Measurements from ENCODE around the gene GPHA2. TPM values are rescaled to one million over a fixed set of nuclear protein-coding genes. Genes with fewer than 3 reads are reported as not detected.
"Not testable (repeated sequence)": the region's sequence is repeated elsewhere in the genome, so short reads cannot be mapped to it uniquely, and the experiment has no call there.

Gene GPHA2
- total RNA-seq = 0.25 TPM

GRCh38 chr11:64935359-64936081 is at the start of gene GPHA2:
TSS of gene GPHA2 (minus strand) at chr11:64935893. CDS start at chr11:64935460, 433 bp downstream.
- no peak for DNase-seq (ENCODE audit: low spot score)
- ATAC-seq = no peak

DNA sequence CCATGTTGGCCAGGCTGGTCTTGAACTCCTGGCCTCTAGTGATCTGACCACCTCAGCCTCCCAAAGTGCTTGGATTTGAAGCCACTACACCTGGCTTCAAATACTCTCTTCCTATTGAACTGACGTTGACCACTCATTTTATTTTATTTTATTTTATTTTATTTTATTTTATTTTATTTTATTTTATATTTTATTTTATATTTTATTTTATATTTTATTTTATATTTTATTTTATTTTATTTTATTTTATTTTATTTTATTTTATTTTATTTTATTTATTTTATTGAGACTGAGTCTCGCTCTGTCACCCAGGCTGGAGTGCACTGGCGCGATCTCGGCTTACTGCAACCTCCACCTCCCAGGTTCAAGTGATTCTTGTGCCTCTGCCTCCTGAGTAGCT is 47.6 kb upstream of the GPHA2 start:
- not testable (repeated sequence) for ATAC-seq; DNase-seq (ENCODE audit: low spot score)

- no peak for ATAC-seq
- no peak for DNase-seq (ENCODE audit: low spot score)
Observed at GRCh38 chr11:64976651-64977050, 41.0 kb upstream of the GPHA2 start.

- ATAC-seq (no peak), DNase-seq (ENCODE audit: low spot score) (no peak)
Observed at GRCh38 chr11:64974124-64974523, 38.4 kb upstream of the GPHA2 start.

DNA sequence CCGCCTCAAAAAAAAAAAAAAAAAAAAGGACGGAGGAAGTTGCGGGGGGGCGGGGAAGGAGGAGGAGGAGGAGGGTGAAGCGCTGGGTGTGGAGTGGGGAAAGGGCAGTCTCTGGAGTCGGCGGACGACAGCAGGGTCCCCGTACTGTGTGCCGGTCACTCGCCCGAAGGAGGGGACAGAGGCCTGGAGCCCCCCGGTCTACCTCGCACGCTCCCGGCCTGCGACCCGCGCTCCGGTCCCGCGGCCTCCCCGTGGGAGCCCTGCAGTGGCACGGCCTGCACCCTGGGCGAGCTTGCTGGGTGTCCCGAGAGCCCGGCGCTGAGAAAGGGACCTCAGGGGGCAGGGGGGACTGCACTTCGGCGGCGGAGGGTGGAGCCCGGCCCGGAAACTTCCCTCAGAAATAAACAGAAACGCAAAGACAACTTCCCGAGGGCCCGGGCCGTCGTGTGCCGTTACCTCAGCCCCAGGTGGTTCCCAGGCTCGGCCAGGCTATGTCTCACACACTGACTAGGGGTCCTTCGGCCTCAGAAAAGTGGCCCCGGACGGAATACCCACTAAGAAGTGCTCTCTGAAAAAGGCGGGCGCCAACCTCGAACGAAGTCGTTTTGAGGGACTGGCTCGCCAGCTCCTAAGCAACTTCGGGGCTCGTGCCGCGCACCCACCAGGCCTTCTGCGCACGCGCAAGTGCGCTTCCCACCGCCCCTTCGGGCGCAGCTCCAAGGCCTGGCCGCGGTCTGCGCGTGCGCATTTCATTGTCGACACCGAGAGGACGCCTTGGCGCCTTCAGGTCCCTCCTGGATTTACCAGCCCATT is 35.9 kb upstream of the GPHA2 start, which contains the start of gene MAJIN:
TSS of gene MAJIN (minus strand) at position 688 of the 813 bp plus-strand sequence. CDS start 12,703 bp downstream, outside the sequence.
- DNase-seq (ENCODE audit: low spot score) (peak; percentile 86), ATAC-seq (peak; percentile 89)

GRCh38 chr11:64970731-64971151 is 35.0 kb upstream of the GPHA2 start:
- ATAC-seq = no peak
- DNase-seq (ENCODE audit: low spot score) = no peak

DNA sequence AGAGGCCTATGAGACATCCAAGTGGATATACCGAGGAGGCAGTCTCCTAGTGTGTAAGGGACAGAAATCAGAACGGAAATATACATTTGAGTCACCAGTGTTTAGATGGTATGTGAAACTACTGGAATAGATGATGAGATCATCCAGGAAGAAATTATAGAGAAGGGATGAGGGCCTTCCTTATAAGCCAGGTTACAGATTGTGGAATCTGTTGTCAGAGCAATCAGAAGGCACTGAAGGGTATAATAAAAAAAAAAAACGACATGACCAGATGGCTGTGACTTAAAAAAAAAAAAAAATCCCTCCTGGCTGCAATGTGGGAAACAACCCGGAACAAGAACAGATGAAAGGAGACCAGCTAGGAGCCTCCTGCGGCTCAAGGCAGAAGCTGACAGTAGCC is 33.5 kb upstream of the GPHA2 start:
- no peak for ATAC-seq
- no peak for DNase-seq (ENCODE audit: low spot score)

DNA sequence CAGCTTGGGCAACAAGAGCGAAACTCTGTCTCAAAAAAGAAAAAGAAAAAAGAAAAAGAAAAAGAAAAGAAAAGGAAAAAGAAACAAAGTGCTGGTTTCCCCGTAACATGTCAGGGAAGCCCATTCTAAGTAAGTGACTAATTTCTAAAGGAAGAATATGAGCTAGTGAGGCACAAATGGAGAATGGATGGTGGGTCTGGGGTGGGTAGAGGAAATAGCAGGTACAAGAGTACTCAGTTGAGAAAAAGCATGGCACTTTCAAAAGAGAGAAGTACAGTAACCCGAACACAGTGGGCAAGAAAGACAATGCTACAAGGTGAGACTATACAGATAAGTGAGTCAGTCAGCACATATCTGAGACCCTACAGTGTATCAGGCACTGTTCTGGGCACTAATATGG is 31.7 kb upstream of the GPHA2 start:
- no peak for DNase-seq (ENCODE audit: low spot score)
- no peak for ATAC-seq

- DNase-seq (ENCODE audit: low spot score) = no peak
- ATAC-seq = no peak
Observed at GRCh38 chr11:64963072-64963631, 27.5 kb upstream of the GPHA2 start.

GRCh38 chr11:64960719-64961118 is 25.0 kb upstream of the GPHA2 start:
- no peak for DNase-seq (ENCODE audit: low spot score)

DNA sequence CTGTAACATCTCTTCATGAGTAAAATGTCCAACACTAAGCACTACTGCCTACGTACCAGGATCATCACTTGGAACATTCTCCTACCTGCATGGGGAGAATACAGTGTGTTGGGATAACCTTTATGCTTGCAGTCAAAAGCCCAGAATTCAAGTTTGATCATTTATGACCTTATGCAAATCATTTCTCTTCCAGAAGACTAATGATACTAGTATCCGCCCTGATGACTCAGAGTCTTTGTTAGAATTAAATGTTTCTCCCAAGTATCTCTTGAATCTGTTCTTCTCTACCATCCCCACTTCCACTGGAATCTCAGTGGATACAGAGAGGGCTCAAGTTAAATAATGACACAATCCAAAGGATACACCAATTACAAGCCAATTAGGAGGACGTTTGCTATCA is 23.8 kb upstream of the GPHA2 start:
- ATAC-seq (no peak), DNase-seq (ENCODE audit: low spot score) (no peak)

More at GRCh38 chr11:64960719-64961118, 25.0 kb upstream of the GPHA2 start:
- ATAC-seq = no peak

DNA sequence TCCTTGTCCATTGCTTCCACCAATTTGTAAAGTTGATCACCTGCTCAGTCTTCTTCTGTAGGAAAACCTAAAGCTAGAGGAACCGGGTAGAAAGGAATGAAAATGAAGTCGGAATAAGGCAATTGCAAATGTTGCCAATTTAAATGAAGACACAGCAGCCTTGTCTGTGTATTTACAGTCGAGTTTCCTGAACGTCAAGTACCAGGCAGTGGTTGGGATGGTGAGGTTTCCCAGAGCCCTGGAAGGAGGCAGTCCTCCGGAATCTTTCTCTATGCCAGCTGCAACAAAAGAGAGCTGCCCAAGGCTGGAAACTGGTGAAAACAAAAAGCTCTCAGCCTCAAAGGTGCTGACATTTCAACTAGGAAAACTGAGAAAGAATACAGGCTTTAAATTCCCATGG is 18.5 kb upstream of the GPHA2 start:
- no peak for DNase-seq (ENCODE audit: low spot score)
- no peak for ATAC-seq

GRCh38 chr11:64951529-64951928 is 15.8 kb upstream of the GPHA2 start:
- ATAC-seq (no peak), DNase-seq (ENCODE audit: low spot score) (no peak)

GRCh38 chr11:64947208-64947814 is 11.6 kb upstream of the GPHA2 start:
- DNase-seq (ENCODE audit: low spot score) (no peak), ATAC-seq (peak; percentile 47)

DNA sequence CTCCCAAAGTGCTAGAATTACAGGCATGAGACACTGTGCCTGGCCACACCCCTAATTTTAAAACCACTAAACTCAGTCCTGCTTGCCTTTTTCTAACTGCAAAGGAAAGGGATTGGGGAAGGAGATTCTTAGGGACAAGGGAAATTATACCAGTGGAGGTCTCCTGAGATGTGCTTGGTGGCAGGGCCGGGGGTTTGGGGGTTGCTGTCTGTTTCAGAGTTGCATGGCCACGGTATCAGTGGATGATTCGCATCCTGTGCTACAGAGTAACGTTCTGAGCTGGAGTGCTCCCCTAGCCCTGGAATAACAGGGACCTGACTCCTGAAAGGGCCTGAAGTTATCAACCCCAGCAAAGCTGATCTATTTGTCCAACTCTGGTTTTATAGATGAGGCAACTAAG is 846 bp upstream of the GPHA2 start:
- DNase-seq (ENCODE audit: low spot score) = no peak
- no peak for ATAC-seq

DNA sequence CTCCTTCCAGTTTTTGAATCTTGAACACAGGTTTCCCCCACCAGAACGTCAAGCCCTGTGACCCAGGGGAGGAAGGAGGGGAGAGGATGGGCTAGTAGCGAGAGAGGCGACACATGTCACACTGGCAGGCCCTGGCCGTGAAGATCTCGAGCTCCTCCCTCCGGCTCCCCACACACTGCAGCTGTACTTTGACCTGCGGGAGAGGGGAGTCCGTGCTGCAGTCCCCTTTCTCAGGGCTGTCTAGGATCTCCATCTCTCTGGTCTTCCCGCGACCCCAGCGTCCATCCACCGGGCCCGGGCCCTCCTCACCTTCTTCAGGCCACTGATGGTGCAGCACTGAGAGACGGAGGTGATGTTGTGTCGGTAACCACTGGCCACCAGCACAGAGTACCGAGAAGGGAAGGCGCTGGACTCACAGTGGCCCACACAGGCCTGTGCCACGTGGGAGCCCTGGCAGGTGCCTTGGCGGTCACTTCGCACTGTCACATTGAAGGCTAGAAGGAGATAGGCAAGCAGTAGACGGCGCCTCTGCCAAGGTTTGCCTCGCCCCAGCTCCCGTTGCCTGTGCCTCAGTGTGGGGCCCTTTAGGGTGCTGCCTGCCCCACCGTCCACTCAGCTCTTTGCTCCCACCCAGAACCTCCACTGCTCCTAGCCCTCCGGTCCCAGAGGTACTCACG is 873 bp downstream of the GPHA2 start:
- ATAC-seq = no peak
- DNase-seq (ENCODE audit: low spot score) = no peak

GRCh38 chr11:64933935-64934681 is 1.6 kb downstream of the GPHA2 start:
- ATAC-seq (no peak), DNase-seq (ENCODE audit: low spot score) (no peak)

GRCh38 chr11:64933213-64933934 is 2.3 kb downstream of the GPHA2 start:
- no peak for ATAC-seq
- no peak for DNase-seq (ENCODE audit: low spot score)

GRCh38 chr11:64932324-64932723 is 3.4 kb downstream of the GPHA2 start:
- no peak for DNase-seq (ENCODE audit: low spot score)
- no peak for ATAC-seq
